CD14-positive monocyte (primary cell): Measurements from ENCODE around the gene LTA4H. TPM values are rescaled to one million over a fixed set of nuclear protein-coding genes. Genes with fewer than 3 reads are reported as not detected.

Source experiments
- DNase-seq, 3 donors: peaks; one replicate each; pipeline ENCODE4 v3.0.0-alpha.2; 2011 to 2022
- H2AFZ ChIP-seq: 2 replicates; pipeline ENCODE4 v1.6.0; 2012; ENCODE audit warnings: mild to moderate bottlenecking, low read depth, low read length, inconsistent platforms; ENCODE audit not compliant: insufficient read depth, poor library complexity, severe bottlenecking
- H3K27ac ChIP-seq, 2 donors: 1 replicate in 1 of 2; 2 replicates in 1 of 2; pipeline ENCODE4 v1.5.1; 2012 to 2013; ENCODE audit warnings: low read length in 2 of 2, control low read depth in 1 of 2, inconsistent platforms in 1 of 2, low read depth in 1 of 2, mild to moderate bottlenecking in 1 of 2
- H3K27me3 ChIP-seq, 2 donors: one replicate each; pipeline versions ENCODE4 v1.6.0 to v1.6.1; 2011 to 2013; ENCODE audit warnings: low read length in 2 of 2; ENCODE audit not compliant: control insufficient read depth in 2 of 2, insufficient read depth in 2 of 2
- H3K36me3 ChIP-seq, 2 donors: replicated peaks in 1 of 2; 1 replicate in 1 of 2; 2 replicates in 1 of 2; pipeline versions ENCODE4 v1.5.1 to v1.6.1; 2012 to 2013; ENCODE audit warnings: low read length in 2 of 2, control low read depth in 1 of 2, inconsistent platforms in 1 of 2, mild to moderate bottlenecking in 1 of 2; ENCODE audit not compliant: insufficient read depth in 2 of 2, control insufficient read depth in 1 of 2
- H3K4me1 ChIP-seq, 2 donors: 1 replicate in 1 of 2; 2 replicates in 1 of 2; pipeline versions ENCODE4 v1.5.1 to v1.6.1; 2012 to 2013; ENCODE audit warnings: low read length in 2 of 2, control low read depth in 1 of 2, inconsistent platforms in 1 of 2, mild to moderate bottlenecking in 1 of 2, moderate library complexity in 1 of 2; ENCODE audit not compliant: insufficient read depth in 2 of 2, control insufficient read depth in 1 of 2
- H3K4me2 ChIP-seq: replicated peaks from 2 replicates; pipeline ENCODE3; 2012; ENCODE audit warnings: low read length, moderate library complexity, mild to moderate bottlenecking; ENCODE audit not compliant: poor library complexity, severe bottlenecking; ENCODE audit errors: extremely low read depth
- H3K4me3 ChIP-seq, 3 experiments: fragments of 200-600 bp in 1 of 3; sonication (generic) in 1 of 3; replicated peaks in 1 of 3; 1 replicate in 2 of 3; 2 replicates in 1 of 3; pipeline ENCODE4 v1.5.1; 2011 to 2013; ENCODE audit warnings: low read length in 3 of 3, mild to moderate bottlenecking in 3 of 3, control low read depth in 2 of 3, low read depth in 2 of 3, inconsistent platforms in 1 of 3, moderate library complexity in 1 of 3
- H3K79me2 ChIP-seq: 2 replicates; pipeline ENCODE4 v1.6.0; 2012; ENCODE audit warnings: mild to moderate bottlenecking, control low read depth, inconsistent platforms, low read length, moderate library complexity; ENCODE audit not compliant: insufficient read depth
- H3K9ac ChIP-seq: 2 replicates; pipeline ENCODE4 v1.6.0; 2017; ENCODE audit warnings: low read length, mild to moderate bottlenecking; ENCODE audit not compliant: insufficient read depth, poor library complexity, severe bottlenecking
- H3K9me3 ChIP-seq, 2 donors: replicated peaks in 1 of 2; 1 replicate in 1 of 2; 2 replicates in 1 of 2; pipeline versions ENCODE4 v1.5.1 to v1.6.1; 2012 to 2013; ENCODE audit warnings: low read length in 2 of 2, control low read depth in 1 of 2; ENCODE audit not compliant: control insufficient read depth in 1 of 2, insufficient read depth in 1 of 2
- H4K20me1 ChIP-seq: 2 replicates; pipeline ENCODE4 v1.6.0; 2012; ENCODE audit warnings: mild to moderate bottlenecking, low read length, control low read depth, moderate library complexity; ENCODE audit not compliant: insufficient read depth
- H3K27ac Mint-ChIP-seq, 7 donors: one replicate each; pipeline ENCODE4 v1.8.0; 2020; ENCODE audit warnings: mild to moderate bottlenecking in 7 of 7, mixed read lengths in 7 of 7, moderate library complexity in 6 of 7, inconsistent platforms in 2 of 7
- H3K27me3 Mint-ChIP-seq, 3 donors: one replicate each; pipeline ENCODE4 v1.8.0; 2021 to 2022; ENCODE audit warnings: low read depth in 3 of 3, mild to moderate bottlenecking in 3 of 3, mixed read lengths in 3 of 3, moderate library complexity in 3 of 3, inconsistent platforms in 1 of 3
- H3K36me3 Mint-ChIP-seq, 2 donors: one replicate each; pipeline ENCODE4 v1.8.0; 2020; ENCODE audit warnings: mixed read lengths in 2 of 2, inconsistent platforms in 1 of 2, mild to moderate bottlenecking in 1 of 2
- H3K4me1 Mint-ChIP-seq: one replicate; pipeline ENCODE4 v1.8.0; 2020; ENCODE audit warnings: mild to moderate bottlenecking, mixed read lengths
- H3K4me3 Mint-ChIP-seq, 2 donors: one replicate each; pipeline ENCODE4 v1.8.0; 2020; ENCODE audit warnings: mild to moderate bottlenecking in 2 of 2, mixed read lengths in 2 of 2, moderate library complexity in 1 of 2
- H3K9me3 Mint-ChIP-seq, 7 donors: one replicate each; pipeline ENCODE4 v1.8.0; 2020 to 2022; ENCODE audit warnings: mixed read lengths in 7 of 7, mild to moderate bottlenecking in 6 of 7, moderate library complexity in 6 of 7, inconsistent platforms in 2 of 7
- WGBS: methylation state at CpG from one replicate; pipeline ENCODE4 v1.1.5; 2013; ENCODE audit warnings: missing lambda C conversion rate; ENCODE audit not compliant: insufficient coverage; 5-methylcytosine and 5-hydroxymethylcytosine counted together
- intact Hi-C, 2 donors: fragments of 100-400 bp; cut with micrococcal nuclease; formaldehyde crosslinking; loops; one replicate each; pipeline versions ENCODE4 v1.15.0 to v1.15.1; 2023
- polyA plus RNA-seq, 3 donors: library from polyadenylated mRNA; depleted of rRNA in 1 of 3; unstranded in 2 of 3; stranded (reverse) in 1 of 3; fragments of 300-500 nt in 2 of 3; fragments of >200 nt in 1 of 3; fragmentation: Illumina TruSeq in 2 of 3; gene quantifications; 1 replicate in 2 of 3; 2 replicates in 1 of 3; pipeline ENCODE4 v1.2.3, GENCODE V29; 2012 to 2021
- TF ChIP-seq, protein P1 (sequence below): fragments of 200-600 bp; IDR thresholded peaks from one replicate; pipeline ENCODE4 v1.8.0; 2022; ENCODE audit warnings: antibody characterized with exemption, mild to moderate bottlenecking

Gene LTA4H
- polyA plus RNA-seq, 3 donors, result 278 to 963 (median 647) TPM

DNA sequence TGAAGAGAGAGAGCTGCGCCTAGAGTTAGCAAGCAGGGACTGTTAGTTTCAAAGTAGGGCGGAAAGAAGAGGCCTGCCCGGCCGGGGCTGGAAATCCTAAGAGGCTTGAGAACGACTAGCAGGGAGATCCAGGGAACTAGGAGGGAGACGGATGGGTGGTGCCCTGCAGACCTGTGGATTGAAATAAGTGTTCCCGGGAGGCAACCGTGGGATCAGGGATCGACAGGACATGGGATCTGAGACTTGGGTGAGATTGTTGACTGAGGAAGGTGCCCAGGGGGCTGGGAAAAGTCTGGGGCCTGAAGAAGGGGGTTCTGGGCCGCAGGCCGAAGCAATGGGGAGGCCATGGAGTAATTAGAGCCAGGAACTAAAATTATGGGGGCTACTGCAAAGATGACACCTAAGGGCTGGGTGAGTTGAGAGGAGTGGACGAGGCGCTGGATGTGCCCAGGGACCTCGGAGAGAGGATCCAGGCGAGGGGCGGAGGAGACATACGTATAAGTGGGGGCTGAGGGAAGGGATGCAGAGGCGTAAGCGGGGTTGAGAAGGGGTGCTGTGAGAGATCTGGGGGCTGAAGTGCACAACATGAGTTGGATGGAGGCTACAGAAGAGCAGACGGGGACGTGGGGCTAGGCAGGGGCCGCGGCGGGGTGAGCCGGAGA, 635 bp downstream of the LTA4H start:
- H3K9me3 Mint-ChIP-seq, result peaks cover 0 to 10% (median 4%) of the 10 kb centered on the region in 7 donors
- no peak overlapping the region for H3K27ac Mint-ChIP-seq
- Histone ChIP-seq H3K4me3 (peak overlapping the region; percentile 77 to 99 (median 98)), H3K36me3 (no peaks in the 10 kb centered on the region), H3K9ac (peak overlapping the region; percentile 78), H3K27ac (peak overlapping the region; percentile 73 to 87), H3K9me3 (peaks cover 8% of the 10 kb centered on the region in 2 donors), H3K27me3 (no peaks in the 10 kb centered on the region), H3K79me2 (peaks cover 58% of the 10 kb centered on the region), H2AFZ (peak overlapping the region; percentile 88), H3K4me2 (peak overlapping the region; percentile 96), H3K4me1 (peaks cover 66 to 84% of the 10 kb centered on the region in 2 donors), H4K20me1 (peaks cover 47% of the 10 kb centered on the region)
- intact Hi-C loops, result loop anchor here in 1 of 2 donors (10.0 kb wide), 1 partner anchor 370 kb away; the partner anchor contains the start of gene CDK17
- TF ChIP-seq, protein P1, sequence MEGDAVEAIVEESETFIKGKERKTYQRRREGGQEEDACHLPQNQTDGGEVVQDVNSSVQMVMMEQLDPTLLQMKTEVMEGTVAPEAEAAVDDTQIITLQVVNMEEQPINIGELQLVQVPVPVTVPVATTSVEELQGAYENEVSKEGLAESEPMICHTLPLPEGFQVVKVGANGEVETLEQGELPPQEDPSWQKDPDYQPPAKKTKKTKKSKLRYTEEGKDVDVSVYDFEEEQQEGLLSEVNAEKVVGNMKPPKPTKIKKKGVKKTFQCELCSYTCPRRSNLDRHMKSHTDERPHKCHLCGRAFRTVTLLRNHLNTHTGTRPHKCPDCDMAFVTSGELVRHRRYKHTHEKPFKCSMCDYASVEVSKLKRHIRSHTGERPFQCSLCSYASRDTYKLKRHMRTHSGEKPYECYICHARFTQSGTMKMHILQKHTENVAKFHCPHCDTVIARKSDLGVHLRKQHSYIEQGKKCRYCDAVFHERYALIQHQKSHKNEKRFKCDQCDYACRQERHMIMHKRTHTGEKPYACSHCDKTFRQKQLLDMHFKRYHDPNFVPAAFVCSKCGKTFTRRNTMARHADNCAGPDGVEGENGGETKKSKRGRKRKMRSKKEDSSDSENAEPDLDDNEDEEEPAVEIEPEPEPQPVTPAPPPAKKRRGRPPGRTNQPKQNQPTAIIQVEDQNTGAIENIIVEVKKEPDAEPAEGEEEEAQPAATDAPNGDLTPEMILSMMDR, result no peak
- 1% methylated on average over 25 of the region's 25 CpGs for WGBS
- peaks cover 35% of the 10 kb centered on the region for H3K4me1 Mint-ChIP-seq
- peaks cover 6 to 22% of the 10 kb centered on the region in 2 donors for H3K36me3 Mint-ChIP-seq
- no peaks in the 10 kb centered on the region for H3K27me3 Mint-ChIP-seq
- DNase-seq, result no peak
- no peak overlapping the region for H3K4me3 Mint-ChIP-seq

DNA sequence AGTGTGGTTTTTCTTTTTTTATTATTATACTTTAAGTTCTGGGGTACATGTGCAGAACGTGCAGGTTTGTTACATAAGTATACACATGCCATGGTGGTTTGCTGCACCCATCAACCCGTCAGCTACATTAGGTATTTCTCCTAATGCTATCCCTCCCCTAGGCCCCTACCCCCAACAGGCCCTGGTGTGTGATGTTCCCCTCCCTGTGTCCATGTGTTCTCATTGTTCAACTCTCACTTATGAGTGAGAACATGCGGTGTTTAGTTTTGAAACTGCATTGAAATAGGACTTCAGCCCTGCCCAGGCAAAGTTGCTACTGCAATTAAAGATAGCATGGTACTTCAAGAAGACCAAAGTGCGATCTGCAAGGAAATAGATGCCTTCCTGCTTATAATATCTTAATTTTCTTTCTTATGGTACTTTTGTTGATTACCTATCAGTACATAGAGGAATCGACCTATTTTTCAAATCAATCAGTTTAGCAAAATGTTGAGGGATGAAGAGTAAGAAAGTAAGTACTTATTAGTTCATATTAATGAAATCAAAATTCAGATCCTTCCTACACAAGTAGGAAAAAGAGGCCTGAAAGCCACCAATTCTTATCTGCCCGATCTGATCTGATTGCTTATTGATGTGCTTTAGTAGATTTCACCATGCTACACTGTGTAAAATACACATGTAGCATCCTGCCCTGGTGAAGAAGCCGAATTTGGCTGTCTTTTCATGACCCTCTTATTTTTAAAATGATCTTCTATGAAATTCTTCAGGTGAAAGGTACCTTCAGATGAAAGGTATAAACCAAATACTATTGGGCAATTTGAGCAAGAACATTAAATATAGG, 1.6 kb downstream of the LTA4H start:
- Histone ChIP-seq H3K4me1 (peaks cover 65 to 82% of the 10 kb centered on the region in 2 donors), H4K20me1 (peaks cover 56% of the 10 kb centered on the region), H3K9ac (peak overlapping the region; percentile 78), H3K27ac (peak overlapping the region in 1 of 2 donors; percentile 87), H3K27me3 (no peaks in the 10 kb centered on the region), H3K9me3 (peaks cover 8% of the 10 kb centered on the region in 2 donors), H3K4me3 (peak overlapping the region; percentile 77 to 99 (median 98)), H3K79me2 (peaks cover 68% of the 10 kb centered on the region), H3K4me2 (peak overlapping the region; percentile 96), H2AFZ (peak overlapping the region; percentile 88), H3K36me3 (no peaks in the 10 kb centered on the region)
- H3K36me3 Mint-ChIP-seq, result peaks cover 6 to 22% of the 10 kb centered on the region in 2 donors
- H3K4me1 Mint-ChIP-seq, result peaks cover 35% of the 10 kb centered on the region
- no peak for DNase-seq
- H3K27ac Mint-ChIP-seq, result peak overlapping the region in 3 of 7 donors; percentile 67 to 88 (median 82)
- peak overlapping the region in 1 of 2 donors; percentile 68 for H3K4me3 Mint-ChIP-seq
- peaks cover 0 to 10% (median 3%) of the 10 kb centered on the region in 7 donors for H3K9me3 Mint-ChIP-seq
- H3K27me3 Mint-ChIP-seq, result no peaks in the 10 kb centered on the region
- TF ChIP-seq, protein P1, result no peak
- intact Hi-C loops, result loop anchor here in 1 of 2 donors (10.0 kb wide), 1 partner anchor 371 kb away; the partner anchor contains the start of gene CDK17
- no CpG with 5 or more reads among the region's 7 CpGs for WGBS
